ENCODE results near the gene SP6. TPM values are rescaled to one million over a fixed set of nuclear protein-coding genes. Genes with fewer than 3 reads are reported as not detected.

The SP6 gene
- total RNA-seq, 1 donor from 2014 or later, result 1.6 TPM

GRCh38 chr17:47815106-47815918 is 35.7 kb downstream of the SP6 start:
- no peak for DNase-seq (ENCODE audit: extremely low read depth, low read depth, low spot score)

- DNase-seq (ENCODE audit: extremely low read depth, low read depth, low spot score), result no peak
Observed at GRCh38 chr17:47813512-47814031, 37.4 kb downstream of the SP6 start.

- no peak for DNase-seq (ENCODE audit: extremely low read depth, low read depth, low spot score)
Observed at GRCh38 chr17:47813077-47813476, 37.9 kb downstream of the SP6 start.

GRCh38 chr17:47812146-47812920 is 38.6 kb downstream of the SP6 start:
- no peak for DNase-seq (ENCODE audit: extremely low read depth, low read depth, low spot score)

GRCh38 chr17:47811709-47812108 is 39.3 kb downstream of the SP6 start:
- DNase-seq (ENCODE audit: extremely low read depth, low read depth, low spot score), result no peak

- DNase-seq (ENCODE audit: extremely low read depth, low read depth, low spot score), result no peak
Observed at GRCh38 chr17:47810901-47811635, 39.9 kb downstream of the SP6 start.

- peak; percentile 39 for DNase-seq (ENCODE audit: extremely low read depth, low read depth, low spot score)
Observed at GRCh38 chr17:47810200-47810821, 40.7 kb downstream of the SP6 start.

GRCh38 chr17:47808830-47809480 is 42.0 kb downstream of the SP6 start:
- DNase-seq (ENCODE audit: extremely low read depth, low read depth, low spot score), result no peak

- no peak for DNase-seq (ENCODE audit: extremely low read depth, low read depth, low spot score)
Observed at GRCh38 chr17:47808036-47808829, 42.7 kb downstream of the SP6 start.

GRCh38 chr17:47807421-47807820 is 43.5 kb downstream of the SP6 start:
- DNase-seq (ENCODE audit: extremely low read depth, low read depth, low spot score), result no peak

GRCh38 chr17:47806913-47807255 is 44.1 kb downstream of the SP6 start:
- no peak for DNase-seq (ENCODE audit: extremely low read depth, low read depth, low spot score)

GRCh38 chr17:47806026-47806912 is 44.7 kb downstream of the SP6 start:
- DNase-seq (ENCODE audit: extremely low read depth, low read depth, low spot score), result no peak

- no peak for DNase-seq (ENCODE audit: extremely low read depth, low read depth, low spot score)
Observed at GRCh38 chr17:47804461-47804860, 46.5 kb downstream of the SP6 start.

- DNase-seq (ENCODE audit: extremely low read depth, low read depth, low spot score), result no peak
Observed at GRCh38 chr17:47803751-47804150, 47.2 kb downstream of the SP6 start.

- DNase-seq (ENCODE audit: extremely low read depth, low read depth, low spot score), result no peak
Observed at GRCh38 chr17:47803201-47803600, 47.8 kb downstream of the SP6 start.

GRCh38 chr17:47802341-47803022 is 48.5 kb downstream of the SP6 start:
- DNase-seq (ENCODE audit: extremely low read depth, low read depth, low spot score), result peak; percentile 20

GRCh38 chr17:47801906-47802305 is 49.1 kb downstream of the SP6 start:
- no peak for DNase-seq (ENCODE audit: extremely low read depth, low read depth, low spot score)

Data from glomerular endothelial cell (primary cell).